GM21825 (cell line): Measurements from ENCODE around the gene CNNM2.
"Not testable (repeated sequence)": the region's sequence is repeated elsewhere in the genome, so short reads cannot be mapped to it uniquely, and the experiment has no call there.

Experiments
- ATAC-seq: cut with Tn5 transposase; IDR thresholded peaks from one replicate; pipeline ENCODE4 v1.9.1; 2021; ENCODE audit warnings: mild to moderate bottlenecking, moderate library complexity; ENCODE audit not compliant: unreplicated experiment

CNNM2 gene

GRCh38 chr10:103021900-103022293 lies 103.8 kb downstream of the CNNM2 start:
- ATAC-seq: no peak

GRCh38 chr10:103025696-103026095 lies 107.6 kb downstream of the CNNM2 start:
- ATAC-seq: no peak

GRCh38 chr10:103038570-103038969 lies 120.5 kb downstream of the CNNM2 start:
- ATAC-seq: no peak

DNA sequence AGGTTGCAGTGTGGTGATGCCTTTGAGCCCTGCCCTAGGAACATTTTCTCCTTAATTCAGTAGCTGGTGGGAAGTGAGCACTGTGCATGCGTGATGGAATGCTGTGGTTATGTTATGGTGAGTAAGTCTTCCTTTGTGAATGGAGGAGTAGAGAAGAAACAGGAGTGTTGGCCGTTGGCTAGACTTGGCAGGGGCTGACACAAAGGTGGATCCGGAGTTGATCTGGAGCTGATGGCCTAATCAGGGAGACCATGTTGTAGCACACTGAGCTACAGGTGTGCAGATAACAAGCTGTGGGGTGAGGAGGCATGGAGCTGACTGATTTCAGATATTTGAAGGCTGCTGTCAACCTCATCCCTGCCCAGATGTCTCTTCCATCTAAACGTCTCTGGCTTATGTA lies 122.3 kb downstream of the CNNM2 start:
- no peak for ATAC-seq

GRCh38 chr10:103041391-103041790 lies 123.3 kb downstream of the CNNM2 start:
- no peak for ATAC-seq

DNA sequence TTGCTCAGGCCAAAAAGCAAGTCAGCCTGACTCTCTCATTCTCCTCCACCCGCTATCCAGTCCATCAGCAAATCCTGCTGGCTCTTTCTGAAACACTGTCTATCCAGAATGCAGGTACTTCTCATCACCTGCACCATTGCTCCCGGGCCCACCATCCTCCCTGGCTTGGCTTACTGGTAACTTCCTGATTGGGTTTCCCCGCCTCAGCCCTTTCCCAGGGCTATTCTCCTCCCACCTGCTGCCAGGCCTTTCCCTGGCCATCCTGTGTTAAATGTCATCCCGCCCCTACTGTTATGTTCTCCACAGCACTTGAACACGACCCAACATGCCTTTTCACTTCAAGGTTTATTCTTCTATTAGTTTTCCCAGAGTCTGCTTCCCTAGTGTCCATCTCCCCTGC lies 124.0 kb downstream of the CNNM2 start:
- ATAC-seq: no peak

DNA sequence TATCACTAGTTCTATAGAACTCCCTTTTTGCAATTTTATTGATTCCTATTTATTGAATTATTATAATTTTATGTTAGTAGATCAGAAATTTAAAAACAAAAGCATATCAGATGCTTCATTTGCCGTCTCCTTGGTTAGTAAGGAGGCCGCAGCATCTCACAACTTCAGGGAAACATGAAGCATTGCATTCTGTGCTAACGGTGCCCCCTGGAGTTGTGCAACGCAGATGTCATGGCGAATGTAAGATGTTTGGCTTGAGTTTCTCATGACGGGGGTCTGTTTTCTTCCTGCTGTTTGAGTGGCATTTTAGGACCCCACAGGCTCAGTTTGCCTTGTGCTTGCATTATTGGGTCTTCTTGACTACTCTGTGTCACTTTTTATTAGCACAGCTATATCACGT lies 124.8 kb downstream of the CNNM2 start:
- no peak for ATAC-seq

DNA sequence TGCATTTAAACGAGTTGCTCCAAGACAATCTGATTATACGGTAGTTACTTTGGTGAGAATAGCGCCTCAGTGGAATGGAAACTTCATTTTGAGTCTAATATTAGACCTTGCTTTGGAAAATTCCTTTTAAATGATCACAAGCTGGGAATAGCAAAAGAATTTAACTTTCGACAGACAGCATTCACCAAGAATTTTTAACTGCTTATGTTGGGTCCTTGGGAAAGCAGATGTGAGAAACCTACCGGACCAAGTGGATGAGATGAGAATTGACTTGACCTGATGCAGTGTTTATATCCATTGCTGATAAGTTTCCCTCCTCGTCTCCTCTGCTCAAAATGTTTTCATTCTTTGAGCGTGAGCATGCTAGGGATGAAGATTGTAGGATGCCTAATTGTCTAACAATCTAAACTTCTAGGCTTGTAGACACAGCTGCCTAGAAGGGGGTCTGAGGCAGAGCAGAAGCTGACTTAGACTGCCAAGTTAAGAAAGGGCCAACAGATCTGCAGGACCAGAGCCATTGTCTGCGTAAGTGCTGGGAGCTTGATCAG lies 126.9 kb downstream of the CNNM2 start:
- ATAC-seq: no peak

DNA sequence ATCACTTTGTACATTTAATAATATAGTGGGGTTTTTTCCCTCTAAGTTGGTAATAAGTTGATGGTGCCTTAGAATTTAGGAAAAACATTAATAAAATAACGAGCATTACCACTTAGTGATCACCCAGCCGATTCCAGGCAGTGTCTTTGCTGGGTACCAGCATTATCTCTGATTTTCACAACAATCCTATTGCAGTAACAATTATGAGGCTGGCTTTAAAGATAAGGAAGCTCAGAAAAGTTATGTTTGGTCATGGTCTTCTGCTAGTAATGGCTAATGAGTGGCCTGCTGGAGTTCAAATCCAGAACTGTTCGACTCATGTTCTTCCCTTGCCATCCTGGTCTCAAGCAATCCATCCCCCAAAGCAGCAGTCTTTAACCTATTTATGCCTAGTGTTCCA lies 127.9 kb downstream of the CNNM2 start:
- no peak for ATAC-seq

DNA sequence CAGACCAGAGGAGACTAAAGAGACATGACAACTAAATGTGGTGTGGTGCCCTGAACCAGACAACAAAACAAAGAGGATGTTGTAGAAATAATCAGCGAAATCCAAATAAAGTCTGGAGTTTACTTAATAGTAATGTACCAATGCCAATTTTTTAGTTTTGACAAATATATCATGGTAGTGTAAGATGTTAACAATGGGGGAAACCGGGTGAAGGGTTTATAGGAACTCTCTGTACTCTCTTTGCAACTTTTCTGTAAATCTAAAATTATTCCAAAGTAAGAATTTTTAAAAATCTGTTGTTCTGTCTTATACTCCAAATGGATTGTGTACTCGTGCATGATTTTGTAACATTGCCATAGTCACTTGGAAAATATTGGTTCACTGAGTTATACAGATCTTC lies 129.3 kb downstream of the CNNM2 start:
- ATAC-seq: no peak

DNA sequence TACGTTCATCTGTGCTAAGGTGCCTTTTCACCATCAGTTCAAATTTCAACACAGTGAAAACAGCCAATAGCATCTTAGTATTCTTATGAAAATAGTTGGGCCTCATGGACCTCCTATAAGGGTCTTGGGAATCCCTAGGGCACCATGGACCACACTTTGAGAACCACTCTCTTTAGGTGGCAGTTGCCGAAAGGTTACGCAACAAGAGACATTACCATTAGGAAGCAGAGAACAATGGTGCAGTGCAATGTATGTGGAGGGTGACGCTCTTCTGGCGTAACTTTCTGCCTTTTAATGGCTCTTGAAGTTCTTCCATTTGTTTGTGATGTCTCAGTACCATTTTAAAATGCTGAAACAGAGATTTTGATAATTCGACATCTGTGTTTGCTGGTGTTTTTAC lies 131.1 kb downstream of the CNNM2 start:
- ATAC-seq: no peak

DNA sequence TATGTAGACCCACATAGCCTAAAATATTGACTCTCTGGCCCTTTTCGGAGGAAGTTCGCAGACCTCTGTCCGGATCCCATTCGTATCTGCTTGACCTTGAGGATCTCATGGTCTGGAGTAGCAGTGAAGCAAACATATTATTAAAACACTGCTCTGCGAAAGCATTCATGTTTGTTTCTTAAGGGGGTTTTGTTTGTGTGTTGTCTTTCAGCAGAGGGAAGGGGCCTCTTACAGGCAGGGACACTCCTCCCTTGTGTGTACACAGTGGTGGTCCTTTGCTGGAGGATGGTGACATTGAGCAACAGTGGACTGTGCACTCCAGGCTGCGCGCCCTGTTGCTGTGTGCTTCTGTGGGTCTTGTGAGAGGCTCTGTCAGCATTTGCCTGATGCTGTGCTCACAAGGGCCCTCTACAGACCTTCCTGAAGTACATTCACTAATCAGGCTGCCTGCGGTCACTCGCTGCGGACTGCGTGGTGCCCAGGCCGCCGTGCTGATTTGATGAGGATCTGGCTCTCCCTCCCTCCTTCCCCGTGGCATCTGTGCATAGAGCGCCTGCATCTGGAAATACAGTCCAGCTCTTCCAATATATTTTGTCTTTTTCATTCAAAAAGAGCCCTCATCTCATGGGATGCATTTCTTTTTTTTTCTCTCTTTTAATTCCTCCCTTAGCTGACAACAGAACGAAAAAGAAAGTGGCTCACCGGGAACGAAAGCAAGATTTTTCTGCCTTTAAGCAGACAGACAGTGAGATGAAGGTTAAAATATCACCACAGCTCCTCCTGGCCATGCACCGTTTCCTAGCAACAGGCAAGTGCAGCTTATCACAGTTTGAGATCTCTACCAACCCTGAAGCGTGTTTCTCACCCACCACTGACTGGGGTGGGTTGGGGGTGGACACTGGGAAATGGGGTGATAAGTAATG lies 135.8 kb downstream of the CNNM2 start:
- ATAC-seq: peak; percentile 81

DNA sequence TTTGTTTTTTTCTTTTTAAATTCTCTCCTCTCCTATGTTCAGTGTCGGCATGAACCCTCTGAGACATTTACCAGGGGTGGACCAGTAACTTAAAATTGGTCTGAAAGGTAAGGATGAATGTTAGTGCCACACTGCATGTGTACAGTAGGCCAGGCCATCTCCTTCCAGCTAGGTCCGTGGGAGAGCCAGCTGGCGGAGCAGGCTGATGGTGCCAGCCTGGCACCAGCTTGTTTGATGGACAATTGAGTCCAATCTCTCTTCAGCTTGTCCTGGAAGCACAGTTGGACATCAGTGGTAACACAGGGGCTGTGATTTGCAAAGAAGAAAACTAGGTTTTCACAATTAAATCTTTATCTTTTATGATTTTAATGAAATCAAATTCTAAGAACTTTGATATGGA lies 136.5 kb downstream of the CNNM2 start:
- no peak for ATAC-seq

DNA sequence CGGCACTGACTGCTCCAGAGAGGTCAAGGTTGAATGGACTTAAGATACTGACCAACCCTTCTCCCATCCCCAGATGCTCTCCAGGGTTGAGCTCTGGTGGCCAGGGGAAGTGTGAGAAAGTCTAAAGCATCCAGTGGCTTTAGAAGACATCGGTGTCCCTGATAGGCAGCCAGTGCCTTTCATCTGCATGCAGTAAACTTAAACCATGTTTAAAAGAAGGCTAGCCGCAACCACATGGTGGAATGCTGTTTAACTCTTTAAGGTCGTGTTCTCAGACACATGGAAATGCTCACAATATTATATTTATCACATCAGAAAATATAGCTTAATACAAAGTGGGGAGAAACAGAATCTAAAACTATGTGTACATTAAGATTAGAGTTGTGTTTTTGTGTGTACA lies 137.0 kb downstream of the CNNM2 start:
- no peak for ATAC-seq

DNA sequence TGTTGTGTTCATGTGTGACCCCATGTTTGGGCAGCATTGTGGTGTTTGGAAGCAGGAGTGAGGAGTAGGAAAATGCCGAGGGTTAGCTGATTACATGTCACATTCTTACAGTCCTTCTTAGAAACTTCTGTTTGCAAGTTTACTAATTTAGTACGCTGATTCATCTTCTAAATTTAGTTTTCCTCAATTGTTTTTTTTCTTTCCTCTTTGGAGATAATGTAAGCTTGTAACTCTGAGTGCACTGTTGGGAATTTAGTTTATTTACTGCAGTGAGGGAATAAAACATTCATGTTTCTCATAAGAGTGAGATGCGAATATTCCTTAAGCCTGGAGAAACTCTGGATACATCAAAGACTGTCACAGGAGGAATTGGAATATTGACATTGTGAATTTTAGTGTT lies 139.9 kb downstream of the CNNM2 start:
- ATAC-seq: no peak

DNA sequence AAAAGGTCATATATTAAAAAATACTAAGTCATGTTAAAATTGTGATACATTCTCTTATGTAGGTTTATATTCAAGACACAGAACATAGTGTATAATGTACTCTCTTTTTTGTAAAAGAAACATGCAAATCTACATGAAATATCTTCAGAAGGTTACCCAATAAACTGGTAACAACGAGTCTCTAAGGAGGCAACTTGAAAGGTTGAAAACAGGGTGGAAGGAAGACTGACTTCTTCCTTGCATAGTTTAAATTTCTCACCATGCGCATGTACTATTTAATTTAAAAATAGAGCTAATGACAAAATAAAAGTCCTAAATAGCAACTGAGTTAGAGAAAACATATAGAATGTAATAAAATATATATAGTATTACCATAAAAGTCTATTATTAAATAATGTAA lies 142.5 kb downstream of the CNNM2 start:
- ATAC-seq: no peak

GRCh38 chr10:103062854-103063590 lies 144.9 kb downstream of the CNNM2 start:
- ATAC-seq: no peak

DNA sequence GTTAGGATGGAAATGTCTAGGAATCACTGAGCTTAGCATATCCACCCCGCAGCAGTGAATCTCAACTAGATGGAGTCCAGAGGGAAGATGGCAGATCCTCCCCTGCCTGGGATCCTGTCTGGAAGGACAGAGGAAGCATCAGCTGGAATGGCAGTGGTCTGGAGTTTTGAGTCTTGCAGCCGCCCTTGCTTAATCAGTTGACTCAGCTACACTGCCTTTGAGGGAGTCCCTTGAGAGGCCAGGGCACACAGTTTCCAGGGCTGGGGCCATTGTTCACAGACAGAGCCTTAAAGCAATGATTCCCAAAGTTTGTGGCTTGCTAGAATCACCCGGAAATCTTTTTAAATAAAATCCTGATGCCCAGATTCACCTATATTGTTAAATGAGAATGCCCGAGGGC lies 146.9 kb downstream of the CNNM2 start:
- ATAC-seq: no peak

DNA sequence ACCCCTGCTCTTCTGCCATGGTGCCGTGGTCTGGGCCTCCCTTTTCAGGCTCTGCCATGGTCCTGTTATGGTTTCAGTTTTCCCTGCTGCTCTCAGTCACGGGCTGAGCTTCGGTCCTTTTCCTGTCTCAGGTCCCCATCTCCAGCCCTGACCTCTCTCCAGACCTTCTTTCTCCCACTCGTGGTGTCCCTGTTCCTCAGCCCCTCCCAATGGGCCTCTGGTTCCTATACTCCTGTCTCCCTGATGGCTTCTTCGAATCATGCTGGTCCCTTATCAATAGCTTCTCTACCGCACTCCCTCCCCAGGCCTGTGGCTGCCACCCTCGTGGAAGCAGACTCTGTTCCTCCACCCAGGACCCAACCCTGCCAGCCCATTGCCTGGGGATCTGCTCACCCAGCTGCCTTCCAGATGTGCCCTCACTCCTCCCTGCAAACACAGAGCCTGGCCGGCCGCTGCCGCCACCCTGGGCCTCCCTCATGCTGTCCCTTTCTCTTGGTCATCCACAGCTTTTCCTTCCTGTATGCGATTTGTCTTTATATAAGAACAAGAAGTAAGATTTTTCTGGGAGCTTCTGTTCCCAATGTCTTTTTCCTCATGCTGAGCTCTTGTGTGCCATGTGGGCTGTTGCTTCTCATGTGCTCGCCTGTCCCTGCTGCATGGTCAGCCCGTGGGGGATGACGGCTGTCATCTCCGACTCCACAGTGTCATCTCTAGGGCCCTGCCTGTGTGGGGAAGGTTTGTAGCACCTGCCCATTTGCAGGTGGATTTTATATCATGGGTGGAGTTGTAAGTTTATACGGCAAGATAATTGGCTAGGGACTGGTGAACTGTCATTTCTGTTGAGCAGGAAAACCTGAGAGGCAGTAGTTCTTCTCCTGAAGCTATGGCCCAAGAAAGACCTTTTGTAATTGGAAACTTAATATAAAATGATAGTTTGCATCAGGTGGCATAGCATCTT lies 148.3 kb downstream of the CNNM2 start:
- no peak for ATAC-seq

DNA sequence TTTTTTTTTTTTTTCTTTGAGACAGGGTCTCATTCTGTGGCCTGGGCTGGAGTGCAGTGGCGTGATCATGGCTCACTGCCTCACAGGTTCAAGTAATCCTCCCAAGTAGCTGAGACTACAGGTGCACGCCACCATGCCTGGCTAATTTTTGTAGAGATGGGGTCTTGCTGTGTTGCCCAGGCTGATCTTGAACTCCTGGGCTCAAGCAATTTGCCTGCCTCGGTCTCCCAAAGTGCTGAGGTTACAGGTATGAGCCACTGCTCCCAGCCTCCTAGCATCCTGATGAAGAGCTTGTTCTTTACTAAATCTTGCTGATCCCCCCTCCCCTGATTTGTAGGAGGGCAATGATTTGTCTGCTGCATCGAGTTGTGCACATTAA lies 149.0 kb downstream of the CNNM2 start:
- ATAC-seq: not testable (repeated sequence)

GRCh38 chr10:103067484-103067883 lies 149.4 kb downstream of the CNNM2 start:
- no peak for ATAC-seq
